WERI-Rb-1 (cell line): Measurements from ENCODE around the gene ZNF248.

ENCODE experiments used
- DNase-seq: peaks from one replicate; pipeline ENCODE4 v3.0.0-alpha.2; 2020
- H3K27ac ChIP-seq: fragments of 250-450 bp; sonication (Bioruptor Pico); 2 replicates; pipeline ENCODE4 v1.5.1; 2020; ENCODE audit warnings: mild to moderate bottlenecking, moderate library complexity
- H3K27me3 ChIP-seq: fragments of 250-450 bp; sonication (Bioruptor Pico); 2 replicates; pipeline ENCODE4 v1.5.1; 2021; ENCODE audit warnings: mild to moderate bottlenecking, low read depth, moderate library complexity; ENCODE audit not compliant: insufficient read depth, severe bottlenecking
- H3K36me3 ChIP-seq: fragments of 250-450 bp; sonication (Bioruptor Pico); 2 replicates; pipeline ENCODE4 v1.5.1; 2020; ENCODE audit warnings: mild to moderate bottlenecking, moderate library complexity
- H3K4me3 ChIP-seq: 2 replicates; pipeline ENCODE4 v1.5.1; 2011; ENCODE audit warnings: low read depth, mild to moderate bottlenecking, control low read depth, low read length
- H3K9me3 ChIP-seq: fragments of 250-450 bp; sonication (Bioruptor Pico); 2 replicates; pipeline ENCODE4 v1.5.1; 2021; ENCODE audit warnings: mild to moderate bottlenecking, moderate library complexity; ENCODE audit not compliant: severe bottlenecking
- CTCF ChIP-seq: IDR thresholded peaks from 2 replicates; pipeline ENCODE4 v1.5.1; 2011; ENCODE audit warnings: low read depth, mild to moderate bottlenecking, control low read depth, inconsistent platforms, low read length

ZNF248 gene

GRCh38 chr10:37819797-37820196 is 37.6 kb downstream of the ZNF248 start:
- TF ChIP-seq CTCF = no peak
- no peak for DNase-seq
- Histone ChIP-seq H3K27me3 (no peaks in the 10 kb centered on the region), H3K4me3 (no peak overlapping the region), H3K27ac (no peak overlapping the region), H3K36me3 (no peaks in the 10 kb centered on the region), H3K9me3 (peaks cover 2% of the 10 kb centered on the region)

GRCh38 chr10:37816290-37816689 is 41.1 kb downstream of the ZNF248 start:
- Histone ChIP-seq H3K9me3 (peaks cover 2% of the 10 kb centered on the region), H3K27me3 (no peaks in the 10 kb centered on the region), H3K4me3 (no peak overlapping the region), H3K27ac (no peak overlapping the region), H3K36me3 (no peaks in the 10 kb centered on the region)
- no peak for DNase-seq
- TF ChIP-seq CTCF = no peak

- TF ChIP-seq CTCF = no peak
- Histone ChIP-seq H3K27me3 (no peaks in the 10 kb centered on the region), H3K4me3 (no peak overlapping the region), H3K27ac (no peak overlapping the region), H3K9me3 (no peaks in the 10 kb centered on the region), H3K36me3 (no peaks in the 10 kb centered on the region)
- no peak for DNase-seq
Measured at GRCh38 chr10:37813763-37814162, 43.6 kb downstream of the ZNF248 start.

GRCh38 chr10:37812290-37812689 is 45.1 kb downstream of the ZNF248 start:
- H3K9me3 ChIP-seq = no peaks in the 10 kb centered on the region

GRCh38 chr10:37803269-37803668 is 54.1 kb downstream of the ZNF248 start:
- DNase-seq = no peak
- Histone ChIP-seq H3K27ac (no peak overlapping the region), H3K4me3 (no peak overlapping the region), H3K36me3 (no peaks in the 10 kb centered on the region), H3K9me3 (no peaks in the 10 kb centered on the region), H3K27me3 (no peaks in the 10 kb centered on the region)
- no peak for TF ChIP-seq CTCF

More at GRCh38 chr10:37812290-37812689, 45.1 kb downstream of the ZNF248 start:
- Histone ChIP-seq H3K27ac (no peak overlapping the region), H3K27me3 (no peaks in the 10 kb centered on the region), H3K4me3 (no peak overlapping the region), H3K36me3 (no peaks in the 10 kb centered on the region)
- TF ChIP-seq CTCF = no peak
- no peak for DNase-seq

GRCh38 chr10:37801557-37801956 is 55.9 kb downstream of the ZNF248 start:
- H3K36me3 ChIP-seq = no peaks in the 10 kb centered on the region
- no peak overlapping the region for H3K27ac ChIP-seq
- TF ChIP-seq CTCF = no peak
- H3K27me3 ChIP-seq = no peaks in the 10 kb centered on the region
- H3K4me3 ChIP-seq = no peak overlapping the region
- H3K9me3 ChIP-seq = no peaks in the 10 kb centered on the region
- DNase-seq = no peak
